ENCODE results near the gene UNCX. TPM values are rescaled to one million over a fixed set of nuclear protein-coding genes. Genes with fewer than 3 reads are reported as not detected.

The UNCX gene
- total and polyA plus RNA-seq, 9 of the 15 experiments (the other 6 are each of a cell fraction or from before 2014, with no cell fraction given) = not detected

GRCh38 chr7:1276626-1277175 is 44.0 kb downstream of the UNCX start:
- ChIA-PET POLR2A (interaction anchor here (0.5 kb wide), 1 partner anchor 15 kb away, joined by 3 read pairs; no protein-coding TSS in a partner anchor), CTCF (ENCODE audit: low intra/inter-chr PET ratio) (no interaction called here)
- H3K4me2 ChIP-seq (ENCODE audit: insufficient read depth, low read length) = no peak overlapping the region
- H3K9me3 ChIP-seq (replicated peaks; ENCODE audit: control insufficient read depth, insufficient read depth, low read depth, low read length) = peaks cover 2% of the 10 kb centered on the region; the same call in 1 of the 2 replicates
- WGBS (ENCODE audit: insufficient coverage, low coverage, missing lambda C conversion rate) = 6% methylated on average over 10 of the region's 10 CpGs
- peaks cover 6 to 36% of the 10 kb centered on the region in 2 experiments; a peak in 3 of 5 replicates for H3K27me3 ChIP-seq (ENCODE audit: control insufficient read depth in 2 of 2, insufficient read depth in 2 of 2, low read length in 2 of 2)
- in situ Hi-C loops (cut with MboI) (no loop called here), intact Hi-C loops (cut with micrococcal nuclease) (no loop called here)
- H3K27ac ChIP-seq (ENCODE audit: extremely low read depth, low read depth, low read length) = no peak overlapping the region
- BruUV-seq (replicated peaks) = no TSS peak
- ATAC-seq (no peak), FAIRE-seq (no peak), DNase-seq (ENCODE audit: extremely low read depth in 1 of 4, low spot score in 3 of 4) (no peak)
- H3K4me3 ChIP-seq = no peak overlapping the region
- no peaks in the 10 kb centered on the region for H3K36me3 ChIP-seq (ENCODE audit: control insufficient read depth, insufficient read depth, low read length)
- no peak overlapping the region for H3K9ac ChIP-seq (ENCODE audit: insufficient read depth in 1 of 2, low read depth in 2 of 2, low read length in 2 of 2)
- H3K79me2 ChIP-seq (ENCODE audit: control insufficient read depth, insufficient read depth, low read length) = no peaks in the 10 kb centered on the region
- no peaks in the 10 kb centered on the region; the same call in 1 of the 2 replicates for H4K20me1 ChIP-seq (replicated peaks; ENCODE audit: control insufficient read depth, insufficient read depth, low read length)
- no peak overlapping the region for H2AFZ ChIP-seq (ENCODE audit: low read depth, low read length)
- peaks cover 0 to 16% of the 10 kb centered on the region in 2 experiments; a peak in 2 of 5 replicates for H3K4me1 ChIP-seq (replicated peaks in 1 of 2; ENCODE audit: control insufficient read depth in 2 of 2, insufficient read depth in 2 of 2, low read length in 2 of 2)
- no peaks in the 10 kb centered on the region for H3K9me1 ChIP-seq (ENCODE audit: control insufficient read depth, insufficient read depth, low read length)
- no peak for TF ChIP-seq NFRKB (IDR thresholded peaks at IDR 0.05; ENCODE audit: low read depth)
- TF ChIP-seq FOXO4 (CRISPR knock-in tag; IDR thresholded peaks at IDR 0.05) = no peak
- no peak for TF ChIP-seq MLX (CRISPR knock-in tag; conservative IDR thresholded peaks at IDR 0.05)
- TF ChIP-seq XRCC5 (IDR thresholded peaks at IDR 0.05; ENCODE audit: low read depth, low read length) = no peak
- no peak for TF ChIP-seq COPS2 (conservative IDR thresholded peaks at IDR 0.05)
- no peak for TF ChIP-seq PTRF (tag; IDR thresholded peaks at IDR 0.05)
- TF ChIP-seq TBL1XR1 (IDR thresholded peaks at IDR 0.05; ENCODE audit: low read length in 2 of 2) = no peak
- TF ChIP-seq MEF2D (tag; conservative IDR thresholded peaks at IDR 0.05; ENCODE audit: low read depth) = no peak
- TF ChIP-seq ZNF318 (IDR thresholded peaks at IDR 0.05; ENCODE audit: borderline replicate concordance in 1 of 2, low read depth in 1 of 2) = no peak
